ENCODE data around the gene TRMT44.

Gene TRMT44

DNA sequence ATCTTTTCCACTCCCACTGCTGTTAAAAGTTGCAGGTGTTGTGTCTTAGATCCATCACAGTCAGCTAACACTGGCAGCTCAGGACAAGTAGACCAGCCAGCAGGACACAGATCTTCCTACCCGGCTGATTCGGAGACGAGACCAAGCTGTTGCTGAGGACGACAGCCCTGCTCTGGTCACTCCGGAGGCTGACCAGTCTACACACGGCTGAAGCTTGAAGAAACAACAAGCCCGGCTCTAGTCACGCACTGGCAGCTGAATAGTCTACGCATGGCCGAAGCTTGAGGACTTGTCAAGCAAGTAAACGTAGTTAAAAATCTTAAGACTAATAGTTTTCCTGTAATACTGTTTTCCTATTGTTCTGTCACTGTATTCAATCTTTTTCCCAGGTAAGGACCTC is 1.8 kb upstream of the TRMT44 start:
- no peak for DNase-seq

DNA sequence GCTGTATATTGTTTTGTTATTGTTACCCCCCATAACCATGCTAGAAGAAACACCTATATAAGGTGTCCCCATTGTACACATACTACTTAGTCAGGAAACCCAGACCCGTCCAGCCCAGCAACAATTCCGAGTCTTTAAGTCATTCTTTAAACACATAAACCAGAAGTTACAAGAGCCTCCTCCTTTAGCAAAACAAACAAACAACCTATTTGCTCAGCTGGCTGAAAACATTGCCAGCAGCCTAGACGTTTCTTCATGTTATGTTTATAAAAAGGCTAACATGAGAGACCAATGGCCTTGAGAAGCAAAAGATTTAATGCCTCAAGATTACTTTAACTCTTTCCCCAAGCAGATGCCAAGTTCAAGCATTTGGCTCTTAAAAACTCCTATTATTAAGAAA is 1.4 kb upstream of the TRMT44 start:
- no peak for DNase-seq

DNA sequence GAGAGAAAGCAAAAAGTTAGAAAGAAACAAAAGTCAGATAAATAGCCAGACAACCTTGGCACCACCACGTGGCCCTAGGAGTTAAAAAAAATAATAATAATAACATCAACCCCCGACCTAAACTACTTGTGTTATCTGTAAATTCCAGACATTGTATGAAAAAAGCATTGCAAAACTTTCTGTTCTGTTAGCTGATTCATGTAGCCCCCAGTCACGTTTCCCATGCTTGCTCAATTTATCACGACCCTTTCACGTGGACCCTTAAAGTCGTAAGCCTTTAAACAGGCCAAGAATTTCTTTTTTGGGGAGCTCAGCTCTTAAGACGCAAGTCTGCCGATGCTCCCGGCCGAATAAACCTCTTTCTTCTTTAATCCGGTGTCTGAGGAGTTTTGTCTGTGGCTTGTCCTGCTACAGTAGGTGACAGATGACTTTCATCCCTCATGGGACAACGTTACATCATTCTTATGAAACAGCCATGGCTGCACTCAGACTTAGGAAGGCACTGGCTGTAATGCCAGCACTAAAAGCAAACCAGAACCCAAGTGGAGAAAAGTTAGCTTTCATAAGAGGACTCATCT is 574 bp upstream of the TRMT44 start:
- no peak for DNase-seq

DNA sequence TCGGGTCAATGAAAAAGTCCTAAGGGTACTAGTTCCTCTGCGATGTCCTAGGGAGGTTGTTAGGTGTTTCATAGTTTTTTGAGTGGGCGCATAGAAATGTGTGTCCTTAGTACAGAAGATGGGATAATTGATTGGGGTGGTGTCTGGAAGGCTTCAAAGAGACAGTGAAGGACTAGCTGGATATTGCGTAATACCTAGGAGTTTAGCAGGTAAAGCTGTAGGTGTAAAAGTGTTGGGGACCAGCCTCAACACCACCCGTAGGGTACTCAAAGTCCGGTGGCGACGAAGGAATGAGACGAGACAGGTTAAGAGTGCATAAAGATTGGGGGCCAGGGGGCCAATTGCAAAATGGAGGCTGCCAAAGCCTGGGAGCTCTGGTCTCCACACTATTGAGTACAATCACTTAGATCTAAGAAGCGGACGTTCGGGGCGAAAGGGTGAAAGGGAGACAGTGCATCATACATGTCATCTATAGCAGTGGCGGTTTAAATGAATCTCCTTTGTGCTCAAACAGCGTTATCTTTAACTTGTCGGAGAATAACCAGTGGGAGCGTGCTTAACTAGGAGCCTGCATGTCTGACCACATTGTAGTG is 1.0 kb downstream of the TRMT44 start:
- no peak for DNase-seq

DNA sequence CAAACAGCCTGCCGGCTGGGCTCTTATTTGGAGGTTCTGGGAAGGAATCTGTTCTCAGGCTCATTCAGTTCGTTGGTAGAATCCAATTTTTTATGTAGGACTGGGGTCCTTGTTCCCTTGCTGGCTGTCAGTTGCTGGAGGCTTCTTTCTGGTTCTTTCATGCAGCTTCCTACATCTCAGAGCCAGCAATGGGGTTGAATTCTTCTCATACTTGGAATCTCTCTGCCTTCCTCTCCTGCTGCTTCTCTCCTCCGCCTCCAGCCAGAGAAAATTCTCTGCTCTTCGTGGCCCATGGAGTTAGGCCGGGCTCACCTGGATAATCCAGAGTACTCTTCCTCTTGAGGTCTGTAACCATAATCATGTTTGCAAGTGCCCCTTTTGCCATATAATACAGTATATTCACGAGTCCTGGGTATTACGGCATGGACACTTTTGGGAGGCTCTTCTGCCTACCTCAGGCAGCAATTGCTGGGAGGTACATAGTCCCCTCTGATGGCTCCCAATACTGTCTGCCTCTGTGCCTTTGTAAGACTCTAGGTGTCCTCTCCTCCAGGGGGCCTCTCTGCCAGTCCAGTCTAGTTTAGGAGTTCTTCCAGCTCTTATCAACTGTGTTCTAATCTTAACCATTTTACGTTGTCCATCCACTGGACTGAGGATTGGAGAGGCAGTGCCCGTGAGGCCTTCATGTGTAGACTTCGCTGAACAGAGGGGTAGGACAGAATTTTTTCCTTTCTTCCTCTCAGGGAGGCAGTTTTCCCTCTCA is 2.2 kb downstream of the TRMT44 start:
- no peak for DNase-seq

DNA sequence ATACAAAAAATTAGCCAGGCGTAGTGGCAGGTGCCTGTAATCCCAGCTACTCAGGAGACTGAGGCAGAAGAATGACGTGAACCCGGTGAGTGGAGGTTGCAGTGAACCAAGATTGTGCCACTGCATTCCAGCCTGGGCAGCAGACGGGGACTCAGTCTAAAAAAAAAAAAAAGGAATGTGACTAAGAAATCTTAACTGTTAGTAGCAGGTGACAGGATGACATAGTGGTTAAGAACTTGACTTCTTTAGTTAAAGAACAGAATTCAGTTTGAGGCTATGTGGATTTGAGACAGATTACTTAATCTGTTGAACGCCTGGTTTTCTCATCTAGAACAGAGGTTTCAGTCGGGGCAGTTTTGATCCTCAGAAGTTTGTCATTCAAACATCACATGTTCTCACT is 3.2 kb downstream of the TRMT44 start:
- DNase-seq, result no peak

DNA sequence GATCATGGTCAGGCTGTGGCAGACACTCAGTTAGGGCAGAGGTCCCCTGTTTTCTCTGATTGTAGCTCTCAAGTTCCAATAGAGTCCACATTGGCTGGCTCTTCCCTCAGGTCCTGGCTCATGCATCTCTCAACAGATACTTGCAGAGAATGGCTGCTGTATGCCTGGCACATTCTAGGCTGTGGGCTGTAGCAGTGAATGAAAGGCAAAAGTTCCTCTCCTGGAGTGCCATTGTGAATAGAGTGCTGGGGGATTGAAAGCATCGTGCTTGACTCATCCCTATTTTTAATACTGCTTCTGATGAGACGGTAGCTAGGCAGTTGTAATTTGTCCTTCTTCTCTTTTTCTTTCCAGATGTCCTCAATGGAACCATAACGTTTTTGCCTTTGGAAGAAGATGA is 5.5 kb downstream of the TRMT44 start:
- no peak for DNase-seq

DNA sequence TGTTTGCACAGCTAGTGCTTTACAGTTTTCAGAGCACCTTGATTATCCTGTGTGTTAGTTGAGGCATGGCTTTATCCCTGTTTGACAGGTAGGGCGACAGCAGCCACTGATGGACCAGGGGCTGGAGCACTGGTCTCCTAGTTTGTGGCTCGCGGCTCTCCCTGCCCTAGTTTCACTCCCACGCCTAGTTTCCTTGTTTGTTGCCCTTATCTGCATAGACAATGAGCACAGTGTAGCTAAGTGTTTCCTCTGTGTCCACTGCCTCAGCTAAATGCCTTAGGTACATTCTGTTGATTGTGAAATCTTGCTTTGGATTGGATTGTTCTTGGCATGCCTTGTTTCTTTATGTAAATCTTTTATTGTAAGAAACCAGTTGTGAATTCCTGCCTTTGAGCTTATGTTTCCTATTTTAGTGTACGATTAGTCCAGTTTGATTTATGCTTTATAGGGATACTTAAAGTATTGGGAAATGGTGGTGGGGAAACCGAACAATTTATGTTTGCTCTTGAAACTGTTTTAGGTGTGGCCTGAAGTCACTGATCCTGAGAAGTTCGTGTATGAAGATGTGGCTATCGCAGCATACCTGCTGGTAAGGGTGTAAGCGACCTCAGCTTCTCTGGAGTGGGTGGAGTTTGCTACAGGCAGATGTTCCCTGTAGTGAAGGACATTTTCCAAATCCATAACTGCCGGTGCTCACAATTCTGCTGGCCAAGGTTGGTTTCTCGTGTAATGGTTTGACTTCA is 11.0 kb downstream of the TRMT44 start:
- no peak for DNase-seq

DNA sequence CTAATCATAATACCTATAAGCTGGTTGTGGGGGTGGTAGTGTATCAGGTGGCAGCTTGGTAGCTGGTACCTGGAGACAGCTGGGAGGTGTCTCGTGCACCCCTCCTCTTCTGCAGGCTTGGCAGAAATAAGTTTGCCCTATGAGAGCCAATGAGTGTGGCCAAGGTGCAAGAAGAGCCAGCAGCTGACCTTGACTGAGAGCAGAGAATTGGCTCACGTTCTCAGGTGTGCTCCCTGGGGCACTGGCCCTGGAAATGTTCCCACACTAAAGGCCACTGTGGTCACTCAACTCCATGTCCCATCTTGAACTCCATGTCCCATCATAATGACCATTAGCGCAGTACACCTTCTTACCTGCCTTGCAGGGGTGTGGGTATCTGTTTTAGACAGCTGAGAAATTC is 13.4 kb downstream of the TRMT44 start:
- DNase-seq, result no peak

DNA sequence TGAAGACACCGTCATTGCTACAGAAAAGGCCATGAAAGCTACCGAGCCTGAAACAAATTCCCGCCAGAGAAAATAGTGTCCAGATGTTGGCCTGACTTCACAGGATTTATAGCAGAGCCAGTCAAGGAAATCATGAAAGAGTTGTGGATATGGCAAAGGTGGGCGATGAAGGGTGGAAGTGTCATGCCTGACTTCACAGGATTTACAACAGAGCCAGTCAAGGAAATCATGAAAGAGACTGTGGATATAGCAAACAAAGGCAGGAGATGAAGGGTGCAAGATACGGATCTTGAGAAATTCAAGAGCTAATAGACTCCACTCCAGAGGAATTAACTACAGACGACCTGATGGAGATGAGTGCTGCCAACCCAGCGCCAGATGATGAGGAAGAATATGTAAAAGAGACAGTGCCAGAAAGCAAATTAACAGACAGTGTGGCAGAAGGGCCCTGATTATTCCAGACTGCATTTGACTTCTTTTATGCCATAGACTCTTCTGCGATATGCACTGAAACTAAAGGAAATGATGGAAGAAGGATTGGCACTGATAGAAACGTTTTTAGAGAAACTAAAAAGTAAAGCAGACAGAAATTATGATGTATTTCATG is 17.2 kb downstream of the TRMT44 start:
- no peak for DNase-seq

DNA sequence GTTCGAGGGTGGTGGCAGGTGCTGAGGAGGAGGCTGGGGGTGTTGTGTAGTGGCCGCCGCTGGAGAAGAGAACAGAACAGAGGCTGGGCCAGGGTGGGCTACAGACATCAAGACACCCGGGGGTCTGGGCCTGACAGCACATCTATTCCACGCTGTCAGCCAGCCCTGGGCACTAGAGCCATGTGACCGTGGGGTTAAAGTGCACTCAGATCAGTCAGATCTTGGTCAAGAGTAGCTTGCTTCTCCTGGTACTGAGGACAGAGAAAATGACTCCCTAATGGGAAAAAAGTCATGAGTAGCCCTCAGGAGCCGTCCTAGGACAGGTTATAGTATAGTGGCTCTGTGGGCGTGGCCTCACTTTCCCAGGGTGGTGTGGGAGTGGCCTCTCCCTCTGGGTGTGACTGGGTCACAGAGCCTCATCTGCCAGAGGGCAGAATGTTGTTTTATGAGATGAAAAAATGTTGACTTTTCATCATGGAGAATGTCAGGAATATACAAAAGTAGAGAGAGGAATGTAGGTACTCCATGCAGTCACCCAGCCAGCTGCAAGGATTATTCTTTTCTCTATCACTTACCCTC is 19.4 kb downstream of the TRMT44 start:
- DNase-seq, result no peak

DNA sequence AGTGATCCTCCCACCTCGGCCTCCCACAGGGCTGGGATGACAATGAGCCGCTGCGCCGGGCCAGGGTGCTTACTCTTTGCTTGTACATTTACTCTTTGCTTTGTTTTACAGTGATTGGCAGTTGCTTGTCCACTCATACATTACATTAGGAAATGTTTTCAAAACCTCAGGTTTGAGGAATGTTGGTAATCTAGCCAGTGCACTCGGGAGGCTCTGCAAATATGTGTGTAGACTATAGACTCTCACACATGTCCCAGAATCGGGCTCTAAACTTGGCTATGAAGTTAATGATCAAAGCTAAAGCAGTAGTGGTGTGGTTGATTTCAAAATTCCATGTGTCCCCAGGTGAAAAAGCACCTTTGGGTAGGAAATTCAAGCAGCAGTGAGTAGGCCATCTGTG is 20.5 kb downstream of the TRMT44 start:
- no peak for DNase-seq

DNA sequence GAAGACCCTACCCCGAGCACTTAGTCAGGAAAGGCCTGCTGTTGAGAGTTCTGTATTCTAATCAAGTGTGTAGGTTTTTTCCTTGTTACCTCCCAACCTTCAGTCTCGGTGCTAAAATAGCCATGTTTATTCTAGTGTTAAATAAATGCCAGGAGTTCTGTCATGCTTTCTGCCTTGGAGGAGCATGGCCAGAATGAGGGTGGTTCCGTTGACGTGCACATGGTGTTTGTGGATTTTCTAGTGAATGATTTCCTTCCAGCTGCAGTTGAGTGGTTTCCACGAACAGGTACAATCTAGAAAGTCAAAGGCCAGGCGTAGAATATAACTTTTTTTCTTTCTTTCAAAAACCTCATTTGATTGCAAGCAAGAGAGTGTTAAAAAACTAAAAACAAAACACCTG is 21.0 kb downstream of the TRMT44 start:
- DNase-seq, result no peak

DNA sequence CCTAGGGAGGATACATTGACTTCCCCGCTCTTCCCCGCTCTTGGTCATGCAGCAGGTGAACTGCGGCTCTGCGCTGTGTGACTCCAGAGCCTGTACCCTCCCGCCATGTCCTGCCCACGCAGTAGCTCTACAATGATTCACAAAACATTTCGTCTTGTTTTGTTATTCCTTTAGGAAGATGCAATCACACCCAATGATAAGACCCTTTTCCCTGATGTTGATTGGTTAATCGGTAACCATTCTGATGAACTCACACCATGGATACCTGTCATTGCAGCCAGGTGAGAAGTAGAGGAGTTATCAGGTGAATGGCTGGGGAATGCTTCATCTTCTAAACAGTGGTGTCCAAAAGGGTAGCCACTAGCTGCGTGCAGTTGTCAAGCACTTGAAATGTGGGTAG is 23.2 kb downstream of the TRMT44 start:
- DNase-seq, result no peak

DNA sequence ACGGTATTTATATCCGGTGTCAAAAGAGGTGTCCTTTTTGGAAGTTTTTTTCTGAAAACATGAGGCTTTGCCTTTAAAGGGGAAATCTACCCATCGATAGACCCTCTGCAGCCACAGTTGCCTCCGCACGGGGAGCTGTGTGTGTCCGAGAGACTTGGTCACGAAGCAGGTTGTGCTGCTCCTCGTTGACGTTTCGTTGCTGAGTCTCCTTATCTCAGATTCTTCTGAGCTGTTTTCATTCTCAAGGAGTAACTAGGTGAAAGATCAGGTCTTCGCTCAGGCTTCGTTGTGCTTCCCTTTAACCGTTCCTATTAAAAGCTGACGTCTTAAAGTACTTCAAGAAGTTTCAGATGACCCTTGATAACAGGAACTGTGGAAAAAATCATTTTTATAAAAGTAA is 23.8 kb downstream of the TRMT44 start:
- no peak for DNase-seq

DNA sequence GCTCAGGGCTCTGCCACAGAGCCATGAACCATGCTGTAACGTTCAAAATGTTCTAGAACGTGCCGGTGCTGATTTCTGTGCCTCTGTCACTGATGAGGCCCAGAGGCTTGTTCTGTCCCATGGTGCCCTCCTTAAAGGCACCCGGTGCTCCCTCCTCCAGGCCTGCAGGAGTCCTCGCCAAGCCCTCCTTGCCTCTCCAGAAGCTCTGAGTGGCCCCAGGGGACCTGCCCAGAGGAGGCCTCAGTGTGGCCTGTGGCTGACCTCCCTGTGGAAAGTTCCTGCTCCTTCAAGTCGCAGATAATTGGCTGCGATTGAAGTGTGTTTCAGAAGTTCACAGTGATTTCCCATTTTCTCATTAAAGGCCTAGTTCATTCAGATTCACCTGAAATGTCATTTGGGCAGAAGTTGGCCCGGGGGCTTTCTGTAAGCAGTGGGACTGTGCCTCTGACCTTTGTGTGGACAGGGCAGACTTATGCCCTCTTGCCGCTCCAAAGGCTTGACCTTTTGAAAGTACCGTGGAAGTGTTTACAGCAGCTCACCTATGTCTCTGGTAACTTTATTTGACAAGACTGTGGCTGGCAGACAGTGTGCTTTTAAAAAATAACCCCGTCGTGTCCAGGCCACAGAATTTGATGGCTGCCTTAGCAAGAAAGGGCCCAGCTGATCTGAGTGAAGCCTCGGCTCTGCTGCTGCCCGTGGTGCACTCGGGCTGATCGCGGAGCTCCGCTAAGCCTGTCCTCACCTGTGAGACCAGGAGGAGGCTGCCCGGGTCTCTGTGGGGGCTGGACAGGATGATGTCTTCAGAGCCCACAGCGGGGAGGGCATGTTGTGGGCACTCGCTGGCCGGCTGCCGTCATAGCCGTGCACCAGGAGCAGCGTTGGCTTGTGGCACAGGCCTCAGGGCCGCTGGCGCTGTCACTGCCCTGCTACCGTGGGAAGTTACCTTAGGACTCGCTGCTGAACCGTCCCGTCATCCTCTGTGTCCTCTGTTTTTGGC is 25.3 kb downstream of the TRMT44 start:
- no peak for DNase-seq

DNA sequence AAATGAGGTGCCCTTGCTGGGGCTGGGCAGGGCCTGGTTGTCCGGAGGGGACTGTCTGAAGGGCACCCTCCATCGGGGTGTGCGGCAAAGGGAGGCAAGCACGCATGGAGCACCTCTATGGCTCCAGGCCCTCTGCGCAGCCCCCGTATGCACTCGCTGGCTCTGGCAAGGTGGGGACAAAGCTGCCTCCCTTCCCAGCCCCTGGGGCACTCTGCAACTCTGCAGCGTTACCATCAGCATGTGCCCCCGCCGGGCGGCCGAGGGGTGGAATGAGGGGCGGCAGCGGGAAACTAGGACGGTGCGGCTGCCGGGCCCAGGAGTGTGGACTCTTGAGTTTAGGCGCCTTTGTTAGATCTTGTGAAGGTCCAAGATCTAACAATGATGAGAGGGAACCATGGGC is 26.4 kb downstream of the TRMT44 start:
- no peak for DNase-seq

DNA sequence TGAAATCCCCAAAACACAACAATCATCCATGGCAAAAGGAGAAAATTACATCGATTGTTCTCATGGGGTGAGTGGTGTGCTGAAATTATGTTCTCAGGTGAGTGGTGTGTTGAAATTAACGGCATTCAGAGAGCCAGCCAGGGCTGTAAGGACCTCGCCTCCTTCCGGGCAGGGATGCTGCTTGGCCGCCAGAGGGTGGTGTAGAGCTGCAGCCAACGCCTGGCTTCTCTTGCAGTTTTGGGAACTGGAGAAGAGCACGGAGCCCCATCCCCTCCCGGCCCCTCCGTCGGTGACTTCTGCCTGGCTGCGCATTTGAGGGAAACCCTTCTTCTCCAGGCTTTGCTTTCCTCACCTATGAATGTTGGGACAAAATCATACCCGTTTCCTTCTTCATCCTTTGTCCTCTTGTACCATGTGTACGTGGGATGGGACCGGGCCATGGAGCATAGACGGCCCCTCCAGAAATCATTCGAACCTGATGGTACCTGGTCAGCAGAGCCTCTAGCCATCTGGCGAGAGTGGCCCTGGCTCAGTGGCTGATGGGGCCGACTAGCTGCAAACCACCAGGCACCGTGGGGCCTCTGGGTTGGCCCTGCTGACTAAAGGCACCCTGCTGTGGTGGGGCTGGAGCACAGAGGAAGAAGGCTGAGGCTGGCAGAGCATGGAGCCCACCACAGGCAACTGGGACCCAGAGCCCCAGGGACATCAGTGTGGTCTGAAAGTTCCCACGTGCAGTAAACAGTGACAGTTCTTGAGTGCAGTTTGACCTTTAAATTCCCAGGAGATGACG is 28.4 kb downstream of the TRMT44 start:
- peak; percentile 51 for DNase-seq

DNA sequence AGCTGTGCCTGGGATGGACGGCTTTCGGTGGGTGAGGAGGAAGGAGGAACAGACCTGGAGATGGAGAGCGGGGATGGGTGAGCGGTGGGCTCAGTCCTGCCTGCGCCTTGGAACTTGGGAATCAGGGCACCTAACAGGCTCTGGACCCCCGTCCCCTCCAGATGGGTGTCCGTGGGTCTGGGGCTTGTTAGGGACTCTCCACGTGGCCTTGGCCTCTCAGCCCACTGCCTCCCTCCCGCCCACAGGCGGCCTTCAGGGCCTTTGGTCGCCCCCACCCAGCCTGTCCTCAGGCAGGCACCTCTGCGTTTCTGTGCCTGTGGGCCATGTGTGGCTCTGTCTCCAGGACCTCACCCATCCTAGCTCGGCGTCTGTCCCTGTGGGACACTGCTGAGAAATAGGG is 29.0 kb downstream of the TRMT44 start:
- DNase-seq, result no peak

DNA sequence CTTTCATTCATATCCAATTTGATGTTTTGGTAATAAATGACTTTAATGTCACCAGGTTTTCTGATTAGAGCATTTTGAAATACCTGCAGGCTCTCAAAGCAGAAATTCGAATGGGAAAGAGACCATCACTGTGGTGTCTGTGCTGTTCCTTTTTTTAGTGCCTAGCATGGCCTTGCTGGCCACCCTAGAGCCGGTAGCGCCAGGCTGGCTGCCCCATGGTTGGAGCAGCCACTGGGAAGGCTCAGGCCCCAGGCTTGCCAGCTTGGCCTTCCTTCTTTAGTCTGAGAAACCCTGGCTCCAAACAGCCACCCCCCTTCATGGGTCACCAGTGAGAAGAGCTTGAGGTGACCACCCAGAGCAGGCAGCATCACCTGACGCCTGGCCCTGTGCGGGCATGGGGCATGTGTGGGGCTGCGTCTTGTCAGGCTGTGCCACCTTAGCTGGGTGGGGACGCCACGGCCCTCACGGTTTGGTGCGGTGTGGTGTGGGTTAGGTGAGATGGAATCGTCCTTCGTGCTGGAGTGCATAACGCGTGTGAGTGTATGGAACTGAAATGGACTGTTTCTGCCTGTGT is 30.0 kb downstream of the TRMT44 start:
- DNase-seq, result no peak
